Pancreas (tissue), 10 donors: ENCODE data around the gene CCDC106. TPM values are rescaled to one million over a fixed set of nuclear protein-coding genes. Genes with fewer than 3 reads are reported as not detected.

Experiments used
- ATAC-seq, 4 donors: fragments of 200-7000 bp; cut with Tn5 transposase; one replicate each; pipeline versions ENCODE4 v1.8.0 to v1.9.1; 2020; ENCODE audit warnings: mild to moderate bottlenecking in 4 of 4, moderate library complexity in 4 of 4
- DNase-seq, 6 donors: peaks; one replicate each; pipeline ENCODE4 v3.0.0-alpha.2; 2020
- FAIRE-seq: peaks from 2 replicates; lab custom pipeline; 2012; peaks lifted over from hg19 to GRCh38; lab: Jason Lieb, UNC
- H3K27ac ChIP-seq, 4 donors: fragments of 200-600 bp; sonication (generic); 1 replicate in 3 of 4; 2 replicates in 1 of 4; pipeline versions ENCODE4 v1.5.0 to v1.8.0; 2020
- H3K27me3 ChIP-seq, 4 donors: fragments of 200-600 bp; one replicate each; pipeline ENCODE4 v1.8.0; 2021
- H3K36me3 ChIP-seq, 3 donors: fragments of 200-600 bp; sonication (generic) in 1 of 3; one replicate each; pipeline versions ENCODE4 v1.5.0 to v1.8.0; 2020 to 2021
- H3K4me1 ChIP-seq, 3 donors: fragments of 200-600 bp; one replicate each; pipeline ENCODE4 v1.8.0; 2021
- H3K4me3 ChIP-seq, 4 donors: fragments of 200-600 bp; sonication (generic) in 2 of 4; one replicate each; pipeline versions ENCODE4 v1.5.0 to v1.8.0; 2020 to 2021
- H3K9me3 ChIP-seq, 4 donors: fragments of 200-600 bp; one replicate each; pipeline ENCODE4 v1.8.0; 2021
- WGBS, 2 donors: extraction: QIAGEN DNeasy Blood & Tissue Kit; methylation state at CpG; one replicate each; pipeline ENCODE4 v1.1.7; 2013; 5-methylcytosine and 5-hydroxymethylcytosine counted together
- intact Hi-C, 3 donors: fragments of 100-400 bp; cut with DNase I; formaldehyde crosslinking; loops; one replicate each; pipeline versions ENCODE4 v1.11.1 to v1.14.2; 2022
- polyA plus RNA-seq, 2 donors: library from polyadenylated mRNA; stranded (reverse); fragments of 200-250 nt; gene quantifications; one replicate each; pipeline ENCODE4 v1.2.3, GENCODE V29; 2013
- total RNA-seq, 6 donors: library from RNA; stranded (reverse); fragmentation: NEBNext Ultra II Directional in 4 of 6; extraction: Animal tissue kit (Norgen Biotek cat#: 25700) in 4 of 6; gene quantifications; one replicate each; pipeline versions ENCODE4 v1.2.1 to v1.2.4, GENCODE V29; 2021 to 2023
- TF ChIP-seq, protein P1 (sequence below), 4 donors: fragments of 200-600 bp; sonication (generic) in 3 of 4; IDR thresholded peaks; one replicate each; pipeline versions ENCODE4 v1.5.0 to v1.8.0; 2021; ENCODE audit warnings: antibody characterized with exemption in 4 of 4
- donor health status: healthy with polysubstance abuse.
- donor health status: DM: no; HTN: no; CAD: no; lungs with moderate emphysema.
- donor health status: DM: no; HTN: no; CAD: no.
- donor health status: control.
- donor health status: control.
- donor health status: Bipolar disorder and iron deficiency.
- donor health status: DM: yes; HTN: yes; CAD: no.
- donor health status: DM: no; HTN: no; CAD: no.
- donor health status: DM: no; HTN: no; CAD: no.
- donor health status: DM: yes; HTN: yes; CAD: no.

The CCDC106 gene
- total and polyA plus RNA-seq, 8 donors: 3.2 to 22.8 (median 5.4) TPM

DNA sequence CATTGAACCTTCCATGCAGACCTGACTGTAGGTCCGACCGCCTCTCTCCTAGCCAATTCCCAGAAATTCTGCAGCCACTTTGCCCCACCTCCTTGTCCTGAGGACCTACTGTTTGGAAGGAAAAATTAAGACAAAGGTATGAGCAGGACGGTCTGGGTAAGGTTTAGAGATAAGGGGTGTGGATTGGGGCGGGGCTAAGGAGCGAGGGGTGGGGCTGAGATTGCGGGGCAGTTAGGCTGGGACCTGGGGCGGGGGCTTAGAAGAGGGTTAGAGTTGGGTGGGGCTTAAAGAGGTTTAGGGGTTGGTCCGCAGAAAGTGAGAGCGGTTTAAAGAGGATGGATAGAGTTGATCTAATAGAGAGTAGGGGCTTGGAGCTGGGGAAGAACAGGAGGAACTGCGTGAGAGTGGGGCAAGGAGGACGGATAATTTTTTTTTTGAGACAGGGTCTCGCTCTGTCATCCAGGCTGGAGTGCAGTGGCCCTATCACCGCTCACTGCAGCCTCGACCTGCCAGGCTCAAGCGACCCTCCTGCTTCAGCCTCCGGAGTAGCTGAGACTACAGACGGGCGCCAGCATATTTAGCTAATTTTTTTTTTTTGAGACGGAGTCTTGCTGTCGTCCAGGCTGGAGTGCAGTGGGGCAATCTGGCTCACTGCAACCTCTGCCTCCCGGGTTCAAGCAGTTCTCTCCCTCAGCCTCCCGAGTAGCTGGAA, 44.3 kb upstream of the CCDC106 start:
- H3K27me3 ChIP-seq: no peaks in the 10 kb centered on the region
- H3K27ac ChIP-seq: peak overlapping the region in 2 of 4 donors; percentile 88 to 90
- no peak for ATAC-seq
- TF ChIP-seq, protein P1, sequence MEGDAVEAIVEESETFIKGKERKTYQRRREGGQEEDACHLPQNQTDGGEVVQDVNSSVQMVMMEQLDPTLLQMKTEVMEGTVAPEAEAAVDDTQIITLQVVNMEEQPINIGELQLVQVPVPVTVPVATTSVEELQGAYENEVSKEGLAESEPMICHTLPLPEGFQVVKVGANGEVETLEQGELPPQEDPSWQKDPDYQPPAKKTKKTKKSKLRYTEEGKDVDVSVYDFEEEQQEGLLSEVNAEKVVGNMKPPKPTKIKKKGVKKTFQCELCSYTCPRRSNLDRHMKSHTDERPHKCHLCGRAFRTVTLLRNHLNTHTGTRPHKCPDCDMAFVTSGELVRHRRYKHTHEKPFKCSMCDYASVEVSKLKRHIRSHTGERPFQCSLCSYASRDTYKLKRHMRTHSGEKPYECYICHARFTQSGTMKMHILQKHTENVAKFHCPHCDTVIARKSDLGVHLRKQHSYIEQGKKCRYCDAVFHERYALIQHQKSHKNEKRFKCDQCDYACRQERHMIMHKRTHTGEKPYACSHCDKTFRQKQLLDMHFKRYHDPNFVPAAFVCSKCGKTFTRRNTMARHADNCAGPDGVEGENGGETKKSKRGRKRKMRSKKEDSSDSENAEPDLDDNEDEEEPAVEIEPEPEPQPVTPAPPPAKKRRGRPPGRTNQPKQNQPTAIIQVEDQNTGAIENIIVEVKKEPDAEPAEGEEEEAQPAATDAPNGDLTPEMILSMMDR (IDR thresholded peaks at IDR 0.05): no peak
- H3K4me1 ChIP-seq: peaks cover 0 to 20% (median 0%) of the 10 kb centered on the region in 3 donors
- intact Hi-C loops: no loop called here
- FAIRE-seq: no peak
- no peaks in the 10 kb centered on the region for H3K36me3 ChIP-seq
- H3K4me3 ChIP-seq: no peak overlapping the region
- DNase-seq: no peak
- WGBS, 2 donors: 72 to 73% methylated on average over 22 of the region's 22 CpGs
- no peaks in the 10 kb centered on the region for H3K9me3 ChIP-seq

DNA sequence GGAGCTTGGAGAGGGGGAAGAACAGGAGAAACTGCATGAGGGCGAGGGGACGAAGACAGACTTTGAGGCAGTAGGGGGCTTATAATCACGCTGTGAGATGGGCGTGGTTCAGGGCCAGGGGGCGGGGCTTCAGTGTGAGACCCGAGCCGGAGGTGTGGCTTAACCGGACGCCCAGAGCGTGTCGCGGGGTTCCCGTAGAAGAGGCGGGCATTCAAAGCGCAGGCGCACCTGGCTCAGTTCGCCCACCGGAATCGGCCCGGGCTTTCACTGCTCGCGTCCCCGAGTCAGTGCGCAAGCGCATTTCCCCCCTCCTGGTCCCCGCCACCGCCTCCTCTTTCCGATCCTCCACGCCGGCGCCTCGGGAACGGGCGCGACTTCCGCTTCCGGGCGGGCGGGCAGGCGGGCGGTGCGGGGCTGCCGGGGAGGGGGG, 42.8 kb upstream of the CCDC106 start:
- ATAC-seq: peak; percentile 79 to 87 (median 84)
- WGBS, 2 donors: 0% methylated on average over 29 to 43 of the region's 43 CpGs
- TF ChIP-seq, protein P1 (IDR thresholded peaks at IDR 0.05): no peak
- intact Hi-C loops: loop anchor here in 1 of 3 donors (5.0 kb wide), 1 partner anchor 88 kb away; no protein-coding TSS in a partner anchor
- DNase-seq: peak; percentile 95 to 99 (median 97)
- Histone ChIP-seq H3K4me3 (peak overlapping the region; percentile 71 to 89 (median 79)), H3K36me3 (no peaks in the 10 kb centered on the region), H3K27ac (peak overlapping the region; percentile 69 to 90 (median 85)), H3K9me3 (no peaks in the 10 kb centered on the region), H3K4me1 (peaks cover 0 to 20% (median 0%) of the 10 kb centered on the region in 3 donors), H3K27me3 (no peaks in the 10 kb centered on the region)
- FAIRE-seq: no peak

DNA sequence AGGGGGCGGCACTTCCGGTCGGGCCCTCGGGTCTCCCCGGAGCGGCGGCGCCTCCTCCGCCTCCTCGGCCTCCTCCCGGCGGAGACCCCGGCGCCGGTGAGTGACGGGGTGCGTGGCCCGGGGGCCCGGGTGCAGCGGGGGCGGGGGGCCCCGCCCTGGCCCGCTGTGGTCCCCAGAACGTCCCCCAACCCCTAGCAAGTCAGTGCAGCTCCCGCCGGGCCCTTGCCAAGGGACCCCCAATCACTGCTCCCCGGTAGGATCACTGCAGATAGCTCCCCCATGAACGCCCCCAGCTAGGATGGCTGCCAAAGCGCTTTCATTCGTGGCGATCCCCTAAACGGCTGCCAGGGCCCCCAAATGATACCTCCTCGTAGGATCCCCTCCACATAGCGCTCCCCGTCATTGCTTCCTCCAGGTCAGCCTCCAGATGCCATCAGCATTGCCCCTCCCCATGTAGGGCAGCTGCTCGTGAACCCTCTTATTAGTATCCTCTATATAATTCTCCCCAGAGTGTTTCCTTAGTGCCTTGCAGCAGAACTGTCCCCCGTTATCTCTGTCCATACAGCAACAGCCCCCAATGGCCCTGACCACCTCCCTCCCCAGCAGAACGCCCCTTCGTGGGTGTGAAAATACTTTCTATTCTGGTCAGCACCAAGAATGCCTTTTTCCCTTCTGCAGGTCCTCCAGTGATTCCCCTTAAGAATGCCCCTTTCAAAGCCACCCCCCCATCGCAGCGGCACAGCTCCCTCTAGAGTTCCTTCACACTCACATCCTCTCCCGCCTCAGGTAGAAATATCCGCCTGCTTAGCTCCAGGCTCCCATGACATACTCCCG, 42.2 kb upstream of the CCDC106 start, which contains the start of gene ZNF865:
ZNF865 (plus strand) TSS at position 11 of the 834 bp plus-strand sequence. CDS start 7,972 bp downstream, outside the sequence.
- 0 to 1% methylated on average over 21 to 43 of the region's 44 CpGs for WGBS, 2 donors
- H3K27me3 ChIP-seq: no peaks in the 10 kb centered on the region
- peak; percentile 43 to 62 (median 60) for ATAC-seq
- no peak for FAIRE-seq
- no peaks in the 10 kb centered on the region for H3K36me3 ChIP-seq
- TF ChIP-seq, protein P1 (IDR thresholded peaks at IDR 0.05): peak; percentile 18 to 39 (median 38)
- no peaks in the 10 kb centered on the region for H3K9me3 ChIP-seq
- H3K4me1 ChIP-seq: peaks cover 0 to 20% (median 0%) of the 10 kb centered on the region in 3 donors
- peak within 1 kb of the TSS; percentile 71 to 89 (median 79) for H3K4me3 ChIP-seq
- peak; percentile 66 to 80 (median 72) for DNase-seq
- H3K27ac ChIP-seq: peak within 1 kb of the TSS; percentile 69 to 90 (median 85)
- intact Hi-C loops: loop anchor here in 1 of 3 donors (5.0 kb wide), 1 partner anchor 89 kb away; no protein-coding TSS in a partner anchor

DNA sequence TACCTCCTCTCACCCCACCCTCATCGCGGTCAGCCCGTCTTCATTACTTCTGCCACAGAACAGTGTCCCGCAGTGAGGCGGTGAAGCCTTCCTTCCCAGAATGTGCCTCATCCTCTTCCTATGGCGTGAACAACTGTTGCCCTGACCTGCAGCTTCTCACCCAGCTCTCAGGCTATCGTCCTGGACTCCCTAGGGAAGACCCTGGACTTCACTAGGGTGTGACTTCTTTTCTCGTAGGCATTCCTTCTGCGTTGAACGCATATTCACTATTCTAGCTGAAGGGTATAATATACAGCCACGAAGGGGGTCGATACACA, 41.6 kb upstream of the CCDC106 start:
- WGBS, 2 donors: 14 to 19% methylated on average over 12 of the region's 12 CpGs
- intact Hi-C loops: loop anchor here in 1 of 3 donors (5.0 kb wide), 1 partner anchor 89 kb away; no protein-coding TSS in a partner anchor
- H3K4me1 ChIP-seq: peaks cover 0 to 15% (median 0%) of the 10 kb centered on the region in 3 donors
- DNase-seq (no peak), FAIRE-seq (no peak), ATAC-seq (no peak)
- TF ChIP-seq, protein P1 (IDR thresholded peaks at IDR 0.05): no peak
- H3K4me3 ChIP-seq: peak overlapping the region; percentile 71 to 89 (median 79)
- H3K27me3 ChIP-seq: no peaks in the 10 kb centered on the region
- no peaks in the 10 kb centered on the region for H3K36me3 ChIP-seq
- H3K27ac ChIP-seq: peak overlapping the region in 2 of 4 donors; percentile 88 to 90
- H3K9me3 ChIP-seq: no peaks in the 10 kb centered on the region
